ENCODE data around the gene MFNG.

The MFNG gene

DNA sequence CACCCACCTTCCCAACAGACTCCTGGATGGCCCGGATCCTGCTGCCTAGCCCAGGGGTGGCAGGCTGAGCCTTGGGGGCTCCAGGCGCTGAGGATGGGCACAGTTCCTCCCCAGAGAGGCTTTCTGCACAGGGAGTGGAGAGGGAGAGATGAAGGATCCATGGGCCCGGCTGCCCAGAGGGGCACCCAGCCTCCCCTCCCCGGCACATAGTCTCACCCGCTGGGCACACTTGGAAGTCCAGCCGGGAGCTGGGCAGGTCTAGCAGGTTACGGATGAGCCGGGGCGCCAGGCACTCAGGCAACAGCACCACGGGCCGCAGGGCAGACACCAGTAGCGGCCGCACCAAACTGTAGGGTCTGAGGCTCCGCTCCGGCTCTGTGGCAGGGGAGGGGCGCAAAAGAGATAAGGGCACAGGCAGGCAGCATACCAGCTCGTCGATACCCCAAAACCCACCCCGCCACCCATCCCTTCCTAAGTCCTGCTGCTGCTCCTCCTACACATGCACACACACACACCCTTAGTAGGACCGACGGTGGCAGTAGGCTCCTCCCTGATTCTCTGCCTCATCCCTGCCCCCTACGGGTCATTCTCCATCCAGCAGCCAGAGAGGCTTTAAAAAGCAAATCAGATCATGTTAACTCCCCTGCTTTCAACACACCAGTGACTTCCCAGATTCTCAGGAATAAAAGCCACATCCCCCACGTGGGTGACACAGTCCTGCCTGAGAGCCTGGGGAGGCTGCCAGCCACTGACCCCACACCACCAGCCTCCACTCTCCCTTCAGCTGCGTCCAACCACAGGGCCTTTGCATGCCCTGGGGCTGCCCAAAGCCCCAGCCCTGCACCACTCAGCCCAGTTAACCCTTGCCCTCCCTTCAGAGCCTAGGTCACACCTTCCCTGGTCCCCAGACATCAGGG is 6.5 kb upstream of the MFNG start:
- no peak for DNase-seq

DNA sequence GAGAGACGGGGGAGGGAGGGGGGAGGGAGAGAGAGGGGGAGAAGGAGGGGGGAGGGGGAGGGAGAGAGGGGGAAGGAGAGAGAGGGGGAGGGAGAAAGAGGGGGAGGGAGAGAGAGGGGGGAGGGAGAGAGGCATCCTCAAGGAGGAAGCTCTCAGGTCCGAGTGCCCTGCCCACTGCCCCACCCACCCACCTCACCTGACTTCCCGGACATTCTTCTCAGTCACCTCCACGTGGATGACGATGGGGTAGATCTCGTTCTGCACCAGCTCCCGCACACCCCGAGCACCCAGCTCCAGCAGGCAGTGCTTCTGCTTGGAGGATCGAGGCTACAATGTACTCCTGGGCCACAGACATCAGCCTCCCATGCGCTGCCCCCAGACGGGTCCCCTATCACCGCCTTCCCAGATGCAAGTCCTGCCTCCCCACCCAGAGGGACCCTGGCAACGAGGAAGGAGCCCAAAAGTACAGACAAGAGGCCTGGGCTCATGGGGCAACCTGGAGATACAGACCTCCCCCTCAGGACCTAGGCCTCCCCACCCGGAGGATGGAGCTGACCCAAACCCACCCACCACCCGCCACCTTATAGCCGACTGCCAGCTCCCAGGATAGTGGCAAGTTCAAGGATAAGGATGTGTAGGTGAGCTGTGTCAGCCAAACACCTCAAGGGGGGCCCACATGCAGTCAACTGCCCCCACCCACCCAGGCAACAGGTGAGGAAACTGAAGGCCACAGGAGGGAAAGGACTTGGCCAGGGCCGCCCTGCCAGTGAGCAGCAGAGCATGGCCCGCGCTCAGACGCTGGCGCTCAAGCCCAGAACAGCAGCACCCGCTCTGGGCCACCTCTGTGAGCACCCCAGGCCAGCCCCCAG is 5.6 kb upstream of the MFNG start:
- DNase-seq, result no peak

DNA sequence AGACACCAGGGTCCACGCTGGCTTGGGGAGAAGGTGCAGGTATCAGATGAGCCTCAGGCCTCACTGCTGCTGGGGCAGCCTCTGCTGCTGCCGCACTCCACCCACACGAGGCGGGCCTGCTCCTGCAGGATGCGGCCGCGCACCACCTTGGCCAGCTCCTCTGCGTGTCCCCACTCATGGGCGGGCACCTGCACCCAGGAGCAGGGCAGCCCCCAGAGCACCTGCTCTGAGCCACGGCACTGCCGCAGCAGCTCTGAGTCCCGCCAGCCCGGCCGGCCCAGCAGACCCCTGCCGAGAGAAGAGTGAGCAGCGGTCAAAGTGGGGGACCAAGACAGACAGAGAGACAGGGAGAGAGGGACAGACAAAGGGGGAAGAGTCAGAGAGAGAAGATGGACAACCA is 4.9 kb upstream of the MFNG start:
- no peak for DNase-seq

DNA sequence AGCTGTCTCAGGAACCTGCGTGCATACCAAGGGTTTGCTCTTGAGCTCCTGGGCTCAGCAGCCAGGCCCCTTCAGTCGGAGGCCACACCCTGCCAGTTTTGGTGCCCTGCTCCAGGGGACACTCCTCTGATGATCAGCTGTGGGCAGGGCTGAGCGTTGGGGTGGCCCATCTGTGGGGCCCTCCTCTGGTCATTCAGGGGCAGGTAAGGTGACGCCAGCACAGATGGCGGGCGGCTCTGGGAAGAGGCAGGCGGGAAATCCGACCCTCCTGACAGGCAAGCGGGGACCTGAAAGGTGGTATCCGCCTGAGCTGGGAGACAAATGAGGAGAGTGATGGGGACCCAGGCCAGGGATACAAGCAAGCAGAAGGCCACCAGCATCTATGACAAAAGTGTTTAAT is 3.8 kb upstream of the MFNG start:
- DNase-seq, result no peak

DNA sequence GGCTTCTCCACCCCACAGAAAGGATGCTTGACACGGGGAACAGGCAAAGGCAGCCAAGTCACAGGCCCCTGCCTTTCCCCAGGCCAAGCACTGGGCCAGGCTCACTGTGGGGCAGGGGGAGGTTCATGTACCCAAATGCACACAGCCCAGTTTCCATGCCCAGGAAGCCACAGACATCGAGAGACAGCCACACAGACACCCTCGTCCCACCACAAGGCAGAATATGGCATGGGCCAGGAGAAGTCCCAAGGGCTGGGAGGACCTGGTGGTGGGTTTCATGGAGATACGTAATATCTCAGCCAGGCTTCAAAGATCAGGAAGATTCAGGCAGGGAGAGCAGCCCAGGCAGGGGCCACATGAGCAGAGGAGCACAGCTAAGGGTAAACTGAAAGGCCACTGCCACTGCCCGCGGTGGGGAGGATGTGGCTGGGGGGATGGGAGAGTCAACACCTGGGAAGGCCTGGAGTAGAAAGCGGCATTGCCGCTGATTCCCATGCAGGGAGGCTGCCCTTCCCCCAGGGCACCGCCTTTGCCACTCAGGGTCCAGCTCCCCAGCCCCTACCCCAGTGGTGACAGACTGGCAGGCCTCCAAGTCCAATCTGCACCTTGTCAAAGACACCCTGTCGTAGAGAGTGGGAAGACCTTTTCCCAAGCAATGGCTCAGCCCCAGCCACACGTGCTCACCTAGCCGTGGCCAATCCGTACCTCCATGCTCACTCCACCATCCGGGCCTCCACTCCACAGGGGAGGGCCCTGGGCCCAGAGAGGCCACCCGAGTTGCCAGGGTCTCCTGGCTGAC is 2.4 kb upstream of the MFNG start:
- DNase-seq, result no peak

DNA sequence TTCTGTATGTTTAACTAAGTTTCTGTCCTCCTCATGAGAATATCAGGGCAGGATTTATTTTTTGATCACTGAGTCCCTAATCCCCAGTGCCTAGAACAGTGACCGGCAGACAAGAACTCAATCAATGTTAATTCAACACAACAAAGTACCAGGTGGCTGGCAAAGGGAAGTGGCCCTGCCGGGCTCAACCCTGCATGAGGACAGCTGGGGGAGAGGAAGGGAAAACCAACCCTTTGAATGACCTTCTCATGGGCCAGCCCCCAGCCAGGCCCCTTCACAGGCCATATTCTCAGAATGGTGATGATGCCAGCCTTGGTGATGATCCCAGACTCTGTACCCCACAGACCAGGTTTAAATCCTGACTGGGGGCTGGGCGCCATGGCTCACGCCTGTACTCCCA is 1.4 kb upstream of the MFNG start:
- no peak for DNase-seq

DNA sequence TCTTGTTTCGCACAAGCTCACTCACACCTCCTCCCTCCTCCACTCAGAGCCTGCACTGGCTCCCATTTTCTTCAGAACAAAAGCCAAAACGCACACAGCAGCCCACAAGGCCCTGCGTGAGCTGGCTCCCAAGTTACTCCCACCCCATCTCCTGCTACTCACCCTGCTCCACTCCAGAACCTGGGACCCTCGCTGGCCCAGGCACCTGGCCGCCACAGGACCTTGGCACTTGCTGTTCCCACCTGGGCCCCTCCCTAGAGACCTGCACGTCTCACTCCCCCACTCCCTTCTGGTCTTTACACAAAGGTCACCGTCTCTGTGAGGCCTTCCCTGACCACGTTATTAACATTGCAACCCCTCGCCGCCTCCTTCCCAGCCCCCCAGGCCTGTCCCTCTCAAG is 945 bp upstream of the MFNG start:
- DNase-seq, result no peak

DNA sequence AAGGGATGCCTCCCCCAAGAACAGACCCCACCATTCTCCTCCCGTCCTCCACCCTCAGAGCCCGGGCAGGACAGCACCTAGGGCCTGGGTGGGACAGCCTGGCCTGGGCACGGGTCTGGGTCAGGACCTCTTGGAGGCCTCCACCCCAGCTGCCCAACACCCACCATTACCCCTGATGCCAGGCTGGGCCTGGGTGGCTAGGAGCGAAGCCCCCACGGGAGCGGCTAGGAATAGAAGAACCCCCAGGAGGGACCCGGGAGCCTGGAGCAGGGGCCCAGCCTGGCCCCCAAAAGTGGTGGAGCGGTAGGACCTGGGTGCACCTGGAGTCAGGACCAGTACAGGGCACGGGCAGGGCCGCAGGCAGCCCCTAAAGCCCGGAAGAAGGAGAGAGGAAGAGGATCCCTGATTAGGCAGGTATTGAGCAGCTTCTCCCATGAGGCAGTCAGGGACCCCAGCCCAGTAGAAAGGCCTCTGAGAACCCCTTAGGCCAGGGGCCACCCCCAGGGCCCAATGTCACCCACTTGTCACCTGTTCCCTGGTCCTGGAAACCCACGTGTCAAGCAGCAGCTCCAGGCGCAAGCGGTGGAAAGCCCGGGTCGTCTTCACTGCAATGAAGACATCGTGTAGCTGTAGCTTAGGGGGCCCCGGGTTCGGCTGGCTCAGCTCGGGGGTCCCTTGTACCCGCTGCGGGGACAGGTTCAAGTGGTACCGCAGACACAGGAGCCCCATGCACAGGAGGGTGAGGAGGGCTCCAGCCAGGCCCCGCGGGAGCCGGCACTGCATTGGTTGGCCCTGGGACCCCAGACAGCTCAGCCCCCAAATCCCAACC is 575 bp downstream of the MFNG start:
- DNase-seq, result no peak

DNA sequence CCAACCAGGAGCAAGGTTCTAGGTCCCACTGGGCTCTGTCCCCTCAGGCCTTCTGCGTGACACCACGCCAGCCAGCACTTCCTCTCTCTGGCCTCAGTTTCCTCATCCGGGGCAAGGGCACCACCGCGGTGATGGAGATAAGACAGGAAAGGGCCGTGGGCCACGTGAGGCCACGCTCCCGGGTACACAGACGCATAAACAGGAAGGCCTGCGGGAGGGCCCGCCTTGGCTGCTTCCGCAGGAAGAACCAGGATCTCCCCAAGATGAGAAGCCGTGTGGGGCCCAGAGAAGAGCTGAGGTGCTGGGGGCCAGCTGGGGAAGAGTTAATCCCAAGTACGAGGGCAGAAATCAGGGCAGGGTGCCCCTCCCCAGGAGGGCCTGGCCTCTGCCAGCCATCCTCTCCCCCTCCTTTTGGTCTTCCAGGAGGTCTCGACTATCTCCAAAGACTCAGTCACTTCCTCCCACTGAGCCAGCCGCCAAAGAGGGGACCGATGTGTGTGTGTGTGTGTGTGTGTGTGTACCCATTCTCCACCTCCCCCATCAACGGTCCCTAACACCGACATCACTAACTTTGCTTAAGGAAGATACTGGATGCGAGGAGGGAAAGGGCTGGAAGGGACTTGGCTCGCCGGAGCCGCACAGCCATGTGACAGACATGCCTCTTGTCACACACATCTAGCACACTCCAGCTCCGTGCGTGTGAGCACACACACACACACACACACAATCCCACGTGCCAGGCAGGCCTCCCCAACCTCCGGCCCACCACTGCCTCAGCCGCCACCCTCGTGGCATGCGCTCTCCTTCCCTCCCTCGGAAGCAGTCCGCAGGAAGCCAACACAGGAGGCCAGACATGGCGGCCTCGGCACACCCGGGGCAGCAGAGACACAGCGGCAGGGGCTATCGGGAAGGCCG is 1.4 kb downstream of the MFNG start:
- no peak for DNase-seq

DNA sequence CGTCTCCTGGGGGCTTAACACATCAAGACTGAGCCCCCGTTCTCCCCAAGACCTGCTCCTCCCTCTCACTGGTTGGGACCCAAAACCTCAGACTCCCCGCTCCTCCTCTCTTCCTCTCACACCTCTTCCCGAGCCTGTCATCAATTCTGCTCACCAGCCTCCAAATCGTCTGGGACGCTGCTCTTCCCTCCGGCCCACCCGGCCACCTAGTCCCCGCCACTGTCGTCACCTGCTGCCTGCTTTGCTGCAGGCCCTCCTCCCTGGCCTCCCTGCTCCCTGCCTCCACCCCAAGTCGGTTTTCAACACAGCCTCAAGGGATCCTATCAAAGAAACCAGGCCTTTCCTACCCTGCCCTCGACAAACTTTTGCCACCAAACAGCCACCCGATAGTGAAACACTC is 3.1 kb downstream of the MFNG start:
- DNase-seq, result no peak

DNA sequence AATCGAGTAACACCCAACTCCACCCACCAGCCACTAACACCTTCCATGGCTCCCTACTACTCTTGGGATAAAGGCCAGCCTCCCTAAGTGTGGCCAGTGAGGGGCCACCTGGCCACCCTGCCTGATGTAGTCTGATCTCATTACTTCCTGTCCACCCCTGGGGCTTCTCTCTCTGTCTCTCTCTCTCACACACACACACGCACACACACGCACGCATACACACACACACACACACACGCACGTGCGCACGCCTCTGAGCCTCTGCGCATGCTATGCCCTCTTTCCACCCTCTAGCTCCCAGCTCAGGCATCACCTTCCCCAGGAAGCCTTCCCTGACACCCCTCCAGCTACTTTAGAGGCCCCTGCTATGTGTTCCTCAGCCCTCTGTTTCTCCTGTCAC is 3.9 kb downstream of the MFNG start:
- no peak for DNase-seq

DNA sequence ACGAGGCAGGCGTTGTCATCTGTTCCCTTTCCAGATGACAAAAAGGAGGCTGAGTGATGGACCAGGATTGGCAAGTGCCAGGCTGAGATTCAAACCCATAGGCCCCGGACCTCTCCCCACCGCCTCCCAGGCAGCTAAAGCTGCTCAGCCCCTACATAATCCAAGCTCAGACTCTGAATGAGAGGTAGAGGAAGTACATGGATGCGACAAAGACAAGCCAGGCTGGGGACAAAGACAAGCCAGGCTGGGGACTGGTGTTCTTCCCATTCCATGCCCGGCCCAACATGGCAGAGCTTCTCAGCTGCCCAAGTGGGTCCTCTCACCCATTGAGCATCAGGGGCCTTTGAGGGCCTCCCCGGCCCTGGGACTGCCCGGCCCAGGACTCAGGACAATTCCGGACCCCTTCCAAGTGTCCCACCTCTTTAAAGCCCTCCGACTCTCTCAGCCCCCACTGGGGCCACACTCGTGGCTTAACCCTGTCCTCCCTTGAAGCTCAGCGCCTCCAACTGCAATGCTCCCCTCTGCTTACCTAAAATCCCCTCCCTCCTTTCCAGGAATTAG is 4.8 kb downstream of the MFNG start:
- DNase-seq, result no peak

DNA sequence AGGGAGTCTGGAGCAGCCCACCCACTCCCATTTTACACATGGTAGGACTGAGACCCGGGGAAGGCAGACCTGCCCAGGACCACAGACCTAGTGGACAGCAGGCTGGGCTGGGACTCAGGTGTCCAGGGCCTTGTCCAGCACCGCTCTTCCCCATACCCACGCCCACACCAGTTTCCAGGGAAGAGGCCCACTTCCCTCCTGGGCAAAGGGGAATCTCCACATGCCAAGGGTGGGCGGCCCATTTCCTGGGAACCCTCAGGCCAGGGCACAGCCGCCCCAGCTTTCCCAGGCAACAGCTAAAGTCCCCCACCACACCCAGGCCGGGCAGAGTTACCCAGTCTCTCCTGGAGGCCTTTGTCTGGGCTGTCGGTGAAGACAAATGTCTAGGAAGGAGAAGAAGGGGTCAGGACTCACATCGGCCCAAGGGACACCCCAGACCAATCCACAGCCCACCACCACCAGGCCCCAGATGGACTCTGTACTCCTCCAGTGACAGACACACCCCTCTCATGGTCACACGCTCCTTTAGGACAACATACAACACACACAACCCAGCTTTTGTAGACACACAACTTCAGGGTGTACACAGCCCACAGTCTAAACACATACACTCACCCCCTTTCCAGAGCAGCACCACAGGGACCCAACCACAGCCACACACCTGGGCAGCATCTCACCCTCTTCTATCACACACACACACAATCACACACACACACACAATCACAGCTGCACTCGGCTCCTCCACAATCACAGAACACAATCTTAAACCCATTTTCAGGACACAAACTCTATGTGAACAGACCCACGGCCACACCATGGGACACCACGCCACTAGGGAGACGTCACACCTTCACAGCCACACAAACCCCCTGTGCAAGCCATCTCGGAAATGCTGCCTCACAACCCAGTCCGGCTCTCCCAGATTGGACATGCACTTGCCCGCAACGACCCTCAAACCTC is 5.5 kb downstream of the MFNG start:
- DNase-seq, result no peak

DNA sequence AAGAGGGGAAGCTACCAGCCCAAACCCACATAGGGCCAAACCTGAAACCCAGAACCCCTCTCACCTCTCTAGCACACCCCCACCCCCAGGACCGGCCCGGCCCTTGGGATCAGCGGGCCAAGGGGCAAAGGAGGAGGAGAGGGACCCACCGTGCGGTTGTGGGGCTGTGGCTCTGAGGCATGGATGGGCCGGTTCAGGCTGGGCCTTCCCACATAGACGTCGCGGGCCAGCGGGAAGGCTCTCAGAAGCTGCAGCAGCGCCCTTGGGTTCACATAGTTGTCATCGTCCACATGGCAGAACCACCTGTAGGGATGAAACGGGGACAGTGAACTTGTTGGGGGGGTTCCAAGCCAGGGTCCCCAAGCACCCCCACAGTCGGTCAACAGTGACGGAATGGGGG is 7.0 kb downstream of the MFNG start:
- no peak for DNase-seq

DNA sequence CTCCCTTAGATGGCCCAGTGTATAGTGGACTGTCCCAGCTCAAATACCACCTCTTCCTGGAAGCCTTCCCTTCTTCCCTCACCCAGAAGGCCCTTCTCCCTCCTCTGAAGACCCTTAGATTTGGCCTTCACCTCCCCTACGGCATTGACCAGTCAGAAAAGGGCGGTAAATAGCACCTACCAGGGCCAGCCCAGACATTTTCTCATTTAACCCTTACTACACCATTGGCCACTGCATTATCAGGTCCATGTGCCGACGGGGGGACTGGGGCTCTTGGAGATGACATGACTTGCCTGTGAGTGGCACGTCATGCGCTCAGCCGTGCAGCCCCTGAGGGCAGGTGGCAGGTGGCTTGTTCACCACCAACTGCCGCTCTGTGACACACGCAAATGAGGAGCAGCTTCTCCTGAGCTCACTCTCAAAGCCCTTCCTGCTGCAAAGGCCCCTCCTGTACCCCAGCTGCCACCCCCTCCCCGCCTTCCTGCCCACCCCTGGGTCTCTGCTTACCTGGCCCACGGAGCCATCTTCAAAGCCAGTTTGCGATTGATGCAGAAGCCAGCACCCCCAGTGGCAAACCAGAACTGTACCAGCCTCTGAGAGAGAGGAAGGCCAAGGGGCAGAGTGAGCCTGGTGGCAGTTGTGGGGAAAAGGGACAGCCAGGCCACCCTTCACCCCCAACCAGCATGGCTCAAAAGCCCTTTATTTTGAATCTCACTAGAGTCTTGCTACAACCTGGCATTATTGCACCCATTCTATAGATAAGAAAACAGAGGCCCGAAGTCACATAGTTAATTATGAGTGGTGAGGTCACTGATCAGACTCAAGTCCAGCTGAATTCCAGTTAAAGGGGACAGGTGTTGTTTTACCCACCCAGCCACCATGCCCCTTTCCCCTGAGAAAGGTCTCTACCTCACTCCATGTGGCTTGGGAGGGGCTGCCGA is 9.5 kb downstream of the MFNG start:
- no peak for DNase-seq

DNA sequence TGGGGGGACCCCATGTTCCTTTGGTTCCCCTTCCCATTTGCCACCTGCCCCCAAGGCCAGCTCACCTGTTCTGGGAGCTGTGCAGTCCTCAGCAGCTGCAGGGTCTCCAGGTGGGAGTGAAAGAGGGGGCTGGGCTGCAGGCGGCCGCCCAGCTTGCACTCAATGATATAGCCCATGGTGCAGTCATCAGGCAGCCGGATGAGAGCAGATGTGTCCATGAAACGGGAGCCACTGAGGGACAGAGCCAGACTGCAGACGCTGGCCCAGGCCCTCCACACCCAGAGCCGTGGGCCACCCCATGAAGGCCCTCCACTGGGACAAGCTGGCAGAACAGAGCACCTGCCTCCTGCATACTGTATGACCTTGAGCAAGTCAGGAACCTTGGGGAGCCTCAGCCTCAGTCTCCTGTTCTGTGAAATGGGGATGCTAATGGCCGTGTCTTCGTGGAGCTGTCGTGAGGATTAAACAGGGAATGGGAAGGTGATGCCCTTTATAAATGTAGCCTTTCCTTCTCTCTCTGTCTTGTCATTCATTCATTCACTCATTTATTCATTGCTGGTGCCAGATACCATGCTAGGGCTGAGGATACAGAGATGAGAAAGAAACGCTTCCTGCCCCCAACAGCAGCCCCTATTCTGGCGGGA is 11.6 kb downstream of the MFNG start:
- no peak for DNase-seq

DNA sequence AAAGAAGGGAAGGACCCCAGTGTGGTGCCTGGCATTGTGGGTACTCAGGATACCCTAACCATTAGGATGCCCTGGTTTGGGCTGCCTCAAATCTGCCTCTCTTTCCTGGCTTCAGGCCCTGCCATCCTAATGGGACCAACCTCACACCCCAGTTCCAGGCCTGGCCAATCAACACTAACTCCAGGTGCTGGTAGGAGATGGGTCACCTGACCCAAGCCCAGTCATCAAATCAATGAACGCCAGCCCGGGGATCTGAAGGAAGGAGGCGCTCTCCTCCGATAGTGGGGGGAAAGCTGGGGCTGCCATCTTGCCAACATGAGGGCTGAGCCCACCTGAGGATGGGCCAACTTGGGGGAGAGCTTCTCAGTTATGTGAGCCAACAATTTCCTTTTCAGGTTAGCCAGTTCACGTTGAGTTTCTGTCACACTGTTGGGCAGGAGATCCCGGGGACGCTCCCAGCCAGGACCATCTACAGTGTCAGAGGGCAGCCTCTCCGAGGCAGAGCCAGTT is 12.7 kb downstream of the MFNG start:
- DNase-seq, result no peak
